ENCODE results near the gene SPTLC2. TPM values are rescaled to one million over a fixed set of nuclear protein-coding genes. Genes with fewer than 3 reads are reported as not detected.
A peak's percentile ranks its signal among the peaks of the same experiment; 100 is the strongest.

The SPTLC2 gene
- total RNA-seq, 1 donor from 2014 or later: 63.6 TPM

DNA sequence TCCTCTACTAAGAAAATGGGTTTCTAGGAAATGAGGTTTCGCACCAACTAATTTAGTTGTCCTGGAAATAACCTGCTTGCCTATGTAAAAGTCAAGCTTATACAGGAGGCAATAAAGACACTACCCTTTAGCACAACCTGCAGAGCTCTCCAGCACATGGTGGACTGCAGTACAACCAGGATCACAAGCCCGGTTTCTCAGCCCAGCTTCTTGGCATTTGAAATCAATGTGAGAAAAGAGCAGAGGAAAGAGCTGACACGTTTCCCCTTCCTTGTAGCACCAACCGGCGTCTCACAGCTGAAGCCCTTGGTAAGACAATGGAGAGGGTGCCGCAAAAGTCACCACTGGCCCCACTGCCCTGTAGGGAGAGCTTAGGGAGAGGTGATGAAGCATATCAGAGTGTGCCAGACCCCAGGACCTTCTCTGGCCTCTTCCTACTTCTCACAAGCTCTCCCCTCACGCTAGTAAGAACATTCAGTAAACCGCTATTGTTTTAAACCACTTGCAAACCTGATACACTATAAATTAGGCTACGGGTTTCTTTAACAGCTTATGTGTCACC, 8.6 kb downstream of the SPTLC2 start:
- no peak overlapping the region for H3K4me3 Mint-ChIP-seq (ENCODE audit: unreplicated experiment)
- no peaks in the 10 kb centered on the region for H3K9me3 Mint-ChIP-seq (ENCODE audit: unreplicated experiment)
- H3K27ac Mint-ChIP-seq (ENCODE audit: unreplicated experiment): peak overlapping the region; percentile 91
- no peak for TF ChIP-seq CTCF (IDR thresholded peaks at IDR 0.05; ENCODE audit: unreplicated experiment)
- peaks cover 41% of the 10 kb centered on the region for H3K4me1 Mint-ChIP-seq (ENCODE audit: unreplicated experiment)
- DNase-seq (ENCODE audit: low spot score): peak; percentile 45
- H3K27me3 Mint-ChIP-seq (ENCODE audit: unreplicated experiment): no peaks in the 10 kb centered on the region
- peaks cover 7% of the 10 kb centered on the region for H3K36me3 Mint-ChIP-seq (ENCODE audit: low read depth, unreplicated experiment)

DNA sequence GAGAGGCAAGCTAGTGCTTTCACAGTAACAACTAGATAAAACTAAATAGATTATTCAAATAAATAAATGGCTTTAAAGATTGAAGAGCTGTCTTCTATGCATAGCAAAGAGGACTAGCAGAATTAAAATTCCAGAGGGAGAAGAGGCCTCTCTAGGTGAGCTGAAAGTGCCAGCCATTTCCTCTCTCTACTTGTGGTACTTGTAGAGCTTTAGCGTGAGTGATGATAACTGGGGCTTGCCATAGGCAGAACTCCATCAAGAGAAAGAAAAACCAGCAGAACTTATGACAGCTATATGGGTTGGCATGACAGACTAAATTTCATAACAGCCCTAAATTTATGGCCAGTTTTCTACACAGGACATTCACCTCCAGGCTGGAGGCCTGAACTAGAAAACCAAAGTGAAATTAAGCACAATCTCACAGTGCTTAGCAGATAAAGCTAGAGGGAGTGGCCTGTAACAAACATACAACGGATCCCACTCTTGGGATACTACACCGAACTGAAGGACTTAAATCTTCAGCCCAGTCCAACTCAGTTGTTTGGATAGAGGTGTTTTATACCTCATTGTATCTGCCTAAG, 11.0 kb downstream of the SPTLC2 start:
- no peak overlapping the region for H3K4me3 Mint-ChIP-seq (ENCODE audit: unreplicated experiment)
- H3K27me3 Mint-ChIP-seq (ENCODE audit: unreplicated experiment): no peaks in the 10 kb centered on the region
- DNase-seq (ENCODE audit: low spot score): no peak
- TF ChIP-seq CTCF (IDR thresholded peaks at IDR 0.05; ENCODE audit: unreplicated experiment): no peak
- H3K36me3 Mint-ChIP-seq (ENCODE audit: low read depth, unreplicated experiment): peaks cover 7% of the 10 kb centered on the region
- H3K27ac Mint-ChIP-seq (ENCODE audit: unreplicated experiment): no peak overlapping the region
- H3K9me3 Mint-ChIP-seq (ENCODE audit: unreplicated experiment): no peaks in the 10 kb centered on the region
- H3K4me1 Mint-ChIP-seq (ENCODE audit: unreplicated experiment): peaks cover 37% of the 10 kb centered on the region

DNA sequence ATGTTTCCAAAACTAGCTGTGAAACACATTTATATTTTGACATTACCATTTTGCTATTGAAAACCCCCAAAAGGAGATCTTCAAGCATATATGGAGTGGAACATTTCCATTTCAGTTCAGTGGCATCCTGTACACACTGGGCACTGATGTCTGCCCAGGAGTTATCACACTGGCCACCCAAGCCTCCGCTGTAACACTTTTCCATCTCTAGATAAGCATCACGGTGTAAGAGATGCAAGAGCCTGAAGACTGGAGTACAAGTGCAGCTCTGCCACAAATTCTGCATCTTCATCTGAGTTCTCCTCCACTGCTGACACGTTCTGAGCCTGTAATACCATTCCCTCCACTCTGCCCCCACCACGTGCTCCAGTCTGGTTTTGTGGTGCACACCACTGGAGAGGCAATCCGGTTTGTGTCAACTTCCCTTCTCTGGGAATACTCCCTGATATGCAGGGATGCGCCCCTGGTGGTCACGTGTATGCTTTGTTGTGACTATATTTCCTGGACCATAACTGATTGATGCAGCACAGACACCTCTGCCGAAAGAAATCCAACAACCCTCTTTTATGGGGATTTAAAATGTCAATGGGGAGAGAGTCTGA, 12.7 kb downstream of the SPTLC2 start:
- peak overlapping the region; percentile 11 for H3K27ac Mint-ChIP-seq (ENCODE audit: unreplicated experiment)
- H3K27me3 Mint-ChIP-seq (ENCODE audit: unreplicated experiment): no peaks in the 10 kb centered on the region
- no peaks in the 10 kb centered on the region for H3K9me3 Mint-ChIP-seq (ENCODE audit: unreplicated experiment)
- DNase-seq (ENCODE audit: low spot score): no peak
- H3K4me3 Mint-ChIP-seq (ENCODE audit: unreplicated experiment): peak overlapping the region; percentile 27
- H3K36me3 Mint-ChIP-seq (ENCODE audit: low read depth, unreplicated experiment): peaks cover 7% of the 10 kb centered on the region
- TF ChIP-seq CTCF (IDR thresholded peaks at IDR 0.05; ENCODE audit: unreplicated experiment): no peak
- H3K4me1 Mint-ChIP-seq (ENCODE audit: unreplicated experiment): peaks cover 31% of the 10 kb centered on the region

DNA sequence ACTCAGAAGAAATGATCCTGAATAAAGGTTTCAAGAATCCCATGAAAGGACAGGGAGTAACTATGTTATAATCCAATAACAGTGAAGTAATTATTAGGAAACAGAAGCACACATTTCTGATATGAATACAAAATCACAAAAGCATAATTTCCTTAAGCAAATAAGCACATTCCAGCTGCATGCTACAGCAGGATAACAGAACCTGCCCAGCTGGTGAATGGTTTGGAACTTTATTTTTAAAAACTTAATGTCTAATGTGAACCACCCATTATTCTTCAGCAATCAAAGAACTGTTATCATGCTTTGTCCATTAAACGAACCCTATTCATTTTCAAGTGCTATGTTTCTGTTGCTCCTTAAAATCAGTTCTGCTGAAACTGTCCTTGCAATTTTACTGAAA, 13.4 kb downstream of the SPTLC2 start:
- Mint-ChIP-seq H3K27ac (ENCODE audit: unreplicated experiment) (no peak overlapping the region), H3K27me3 (ENCODE audit: unreplicated experiment) (no peaks in the 10 kb centered on the region), H3K4me3 (ENCODE audit: unreplicated experiment) (no peak overlapping the region), H3K36me3 (ENCODE audit: low read depth, unreplicated experiment) (peaks cover 7% of the 10 kb centered on the region), H3K9me3 (ENCODE audit: unreplicated experiment) (no peaks in the 10 kb centered on the region), H3K4me1 (ENCODE audit: unreplicated experiment) (peaks cover 25% of the 10 kb centered on the region)
- no peak for DNase-seq (ENCODE audit: low spot score)
- TF ChIP-seq CTCF (IDR thresholded peaks at IDR 0.05; ENCODE audit: unreplicated experiment): no peak
